HEK293 (cell line): ENCODE results near the gene CDK8.

Source experiments
- CTCF ChIA-PET: fragments of 350-600 bp; formaldehyde crosslinking; extraction: SDS; loops from one replicate; lab custom pipeline; 2021; ENCODE audit warnings: antibody characterized with exemption; lab: Yijun Ruan, JAX
- POLR2A ChIA-PET: fragments of 300-600 bp; formaldehyde crosslinking; extraction: SDS; loops from one replicate; lab custom pipeline; 2020; ENCODE audit warnings: antibody characterized with exemption, inconsistent platforms; lab: Yijun Ruan, JAX
- H3K27ac ChIP-seq: fragments of 200-500 bp; sonication (Bioruptor generic); 2 replicates; pipeline ENCODE4 v1.5.1; 2014; ENCODE audit warnings: low read depth, low read length, control low read depth, inconsistent platforms; ENCODE audit errors: extremely low read depth
- H3K36me3 ChIP-seq, 2 experiments: fragments of 200-500 bp in 1 of 2; sonication (Bioruptor generic) in 1 of 2; 1 replicate in 1 of 2; 2 replicates in 1 of 2; pipeline ENCODE4 v1.5.1; 2014 to 2017; ENCODE audit warnings: inconsistent platforms in 2 of 2, low read length in 2 of 2; ENCODE audit not compliant: control insufficient read depth in 2 of 2, insufficient read depth in 1 of 2
- H3K4me1 ChIP-seq: fragments of 200-500 bp; sonication (Bioruptor generic); 2 replicates; pipeline ENCODE4 v1.5.1; 2014; ENCODE audit warnings: mild to moderate bottlenecking, low read length, inconsistent platforms; ENCODE audit not compliant: control insufficient read depth, insufficient read depth
- H3K4me3 ChIP-seq: 2 replicates; pipeline ENCODE4 v1.5.1; 2011; ENCODE audit warnings: low read depth, mild to moderate bottlenecking, control low read depth, low read length, moderate library complexity
- H3K9me3 ChIP-seq: fragments of 200-500 bp; sonication (Bioruptor generic); 2 replicates; pipeline ENCODE4 v1.5.1; 2014; ENCODE audit warnings: low read depth, low read length, inconsistent platforms; ENCODE audit not compliant: control insufficient read depth, insufficient read depth
- HOXC10 ChIP-seq: sonication (generic); formaldehyde crosslinking; IDR thresholded peaks from 2 replicates; pipeline ENCODE4 v1.8.1; 2023; ENCODE audit warnings: mild to moderate bottlenecking, missing genetic modification reagents
- HOXD13 ChIP-seq: sonication (generic); formaldehyde crosslinking; IDR thresholded peaks from 2 replicates; pipeline ENCODE4 v1.8.0; 2022; ENCODE audit warnings: missing genetic modification reagents, borderline replicate concordance
- IKZF3 ChIP-seq: fragments of 450-650 bp; IDR thresholded peaks from 2 replicates; pipeline ENCODE4 v1.5.0; 2018; ENCODE audit warnings: missing biosample characterization, mild to moderate bottlenecking, missing genetic modification characterization, moderate library complexity
- RBAK ChIP-seq: fragments of 450-650 bp; formaldehyde crosslinking; IDR thresholded peaks from 2 replicates; pipeline ENCODE4 v1.5.1; 2016; ENCODE audit warnings: missing biosample characterization, missing genetic modification characterization
- ZBTB21 ChIP-seq: fragments of 450-650 bp; formaldehyde crosslinking; IDR thresholded peaks from 2 replicates; pipeline ENCODE4 v1.5.1; 2017; ENCODE audit warnings: missing biosample characterization, missing genetic modification characterization
- ZFP3 ChIP-seq: fragments of 450-650 bp; formaldehyde crosslinking; IDR thresholded peaks from 2 replicates; pipeline ENCODE4 v1.5.1; 2016; ENCODE audit warnings: low read depth, missing biosample characterization, missing genetic modification characterization
- ZFP69B ChIP-seq: fragments of 450-650 bp; formaldehyde crosslinking; IDR thresholded peaks from 2 replicates; pipeline ENCODE4 v1.5.1; 2016; ENCODE audit warnings: missing biosample characterization, missing genetic modification characterization
- ZNF10 ChIP-seq: fragments of 450-650 bp; formaldehyde crosslinking; IDR thresholded peaks from 2 replicates; pipeline ENCODE4 v1.5.1; 2017; ENCODE audit warnings: missing biosample characterization, missing genetic modification characterization
- ZNF16 ChIP-seq: fragments of 450-650 bp; formaldehyde crosslinking; IDR thresholded peaks from 2 replicates; pipeline ENCODE4 v1.5.1; 2016; ENCODE audit warnings: low read depth, missing biosample characterization, missing genetic modification characterization
- ZNF292 ChIP-seq: fragments of 450-650 bp; formaldehyde crosslinking; IDR thresholded peaks from 2 replicates; pipeline ENCODE4 v1.5.1; 2016; ENCODE audit warnings: low read depth, missing biosample characterization, missing genetic modification characterization, borderline replicate concordance
- ZNF335 ChIP-seq: fragments of 450-650 bp; formaldehyde crosslinking; conservative IDR thresholded peaks from 2 replicates; pipeline ENCODE4 v1.5.1; 2016; ENCODE audit warnings: missing biosample characterization, missing genetic modification characterization
- ZNF366 ChIP-seq: fragments of 450-650 bp; formaldehyde crosslinking; conservative IDR thresholded peaks from 2 replicates; pipeline ENCODE4 v1.5.1; 2016; ENCODE audit warnings: missing biosample characterization, missing genetic modification characterization
- ZNF37A ChIP-seq: fragments of 450-650 bp; IDR thresholded peaks from 2 replicates; pipeline ENCODE4 v1.5.1; 2018; ENCODE audit warnings: missing biosample characterization, missing genetic modification characterization
- ZNF549 ChIP-seq: fragments of 450-650 bp; IDR thresholded peaks from 2 replicates; pipeline ENCODE4 v1.5.1; 2018; ENCODE audit warnings: missing biosample characterization, missing genetic modification characterization, mild to moderate bottlenecking, inconsistent platforms, moderate library complexity
- ZNF621 ChIP-seq: fragments of 450-650 bp; formaldehyde crosslinking; IDR thresholded peaks from 2 replicates; pipeline ENCODE4 v1.5.1; 2017; ENCODE audit warnings: missing biosample characterization, missing genetic modification characterization
- ZNF660 ChIP-seq: fragments of 450-650 bp; IDR thresholded peaks from 2 replicates; pipeline ENCODE4 v1.5.1; 2018; ENCODE audit warnings: missing biosample characterization, mild to moderate bottlenecking, missing genetic modification characterization
- ZNF664 ChIP-seq: fragments of 450-650 bp; formaldehyde crosslinking; IDR thresholded peaks from 2 replicates; pipeline ENCODE4 v1.5.1; 2016; ENCODE audit warnings: missing biosample characterization, missing genetic modification characterization
- ZNF670 ChIP-seq: fragments of 450-650 bp; formaldehyde crosslinking; IDR thresholded peaks from 2 replicates; pipeline ENCODE4 v1.5.1; 2016; ENCODE audit warnings: missing biosample characterization, missing genetic modification characterization, low read depth
- ZNF792 ChIP-seq: fragments of 450-650 bp; formaldehyde crosslinking; IDR thresholded peaks from 2 replicates; pipeline ENCODE4 v1.5.1; 2016; ENCODE audit warnings: missing biosample characterization, missing genetic modification characterization
- TF ChIP-seq, protein P1 (sequence below): fragments of 450-650 bp; formaldehyde crosslinking; IDR thresholded peaks from 2 replicates; pipeline ENCODE4 v1.5.1; 2016; ENCODE audit warnings: missing biosample characterization, missing genetic modification characterization
- TF ChIP-seq, protein P2 (sequence below): fragments of 450-650 bp; formaldehyde crosslinking; IDR thresholded peaks from 2 replicates; pipeline ENCODE4 v1.5.1; 2016; ENCODE audit warnings: missing biosample characterization, missing genetic modification characterization
- TF ChIP-seq, protein P3 (sequence below): fragments of 450-650 bp; formaldehyde crosslinking; IDR thresholded peaks from 2 replicates; pipeline ENCODE4 v1.5.1; 2016; ENCODE audit warnings: missing biosample characterization, missing genetic modification characterization
- TF ChIP-seq, protein P4 (sequence below): fragments of 450-650 bp; formaldehyde crosslinking; IDR thresholded peaks from 2 replicates; pipeline ENCODE4 v1.5.1; 2016; ENCODE audit warnings: missing biosample characterization, missing genetic modification characterization
- TF ChIP-seq, protein P5 (sequence below): sonication (generic); formaldehyde crosslinking; IDR thresholded peaks from 2 replicates; pipeline ENCODE4 v1.8.1; 2022; ENCODE audit warnings: mild to moderate bottlenecking, moderate library complexity, missing genetic modification reagents

Gene CDK8

DNA sequence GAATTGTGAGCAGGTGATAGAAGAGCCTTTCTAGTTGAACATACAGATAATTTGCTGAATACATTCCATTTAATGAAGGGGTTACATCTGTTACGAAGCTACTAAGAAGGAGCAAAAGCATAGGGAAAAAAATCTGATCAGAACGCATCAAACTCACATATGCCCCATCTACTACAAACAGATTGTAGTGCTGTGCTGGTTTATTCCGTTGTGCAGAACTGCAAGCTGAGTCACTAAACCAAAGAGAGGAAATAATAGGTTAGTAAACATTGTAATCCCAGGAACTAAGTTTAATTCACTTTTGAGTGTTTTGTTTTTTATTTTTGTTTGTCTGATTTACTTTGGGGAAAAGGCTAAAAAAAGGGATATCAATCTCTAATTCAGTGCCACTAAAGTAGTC, 136.3 kb downstream of the CDK8 start:
- Histone ChIP-seq H3K36me3 (peaks cover 0 to 16% of the 10 kb centered on the region in 2 experiments; a peak in 2 of 3 replicates), H3K27ac (no peak overlapping the region), H3K9me3 (no peaks in the 10 kb centered on the region), H3K4me1 (no peaks in the 10 kb centered on the region), H3K4me3 (no peak overlapping the region)
- CTCF ChIA-PET: no interaction called here
- POLR2A ChIA-PET: no interaction called here
- TF ChIP-seq, protein P1, sequence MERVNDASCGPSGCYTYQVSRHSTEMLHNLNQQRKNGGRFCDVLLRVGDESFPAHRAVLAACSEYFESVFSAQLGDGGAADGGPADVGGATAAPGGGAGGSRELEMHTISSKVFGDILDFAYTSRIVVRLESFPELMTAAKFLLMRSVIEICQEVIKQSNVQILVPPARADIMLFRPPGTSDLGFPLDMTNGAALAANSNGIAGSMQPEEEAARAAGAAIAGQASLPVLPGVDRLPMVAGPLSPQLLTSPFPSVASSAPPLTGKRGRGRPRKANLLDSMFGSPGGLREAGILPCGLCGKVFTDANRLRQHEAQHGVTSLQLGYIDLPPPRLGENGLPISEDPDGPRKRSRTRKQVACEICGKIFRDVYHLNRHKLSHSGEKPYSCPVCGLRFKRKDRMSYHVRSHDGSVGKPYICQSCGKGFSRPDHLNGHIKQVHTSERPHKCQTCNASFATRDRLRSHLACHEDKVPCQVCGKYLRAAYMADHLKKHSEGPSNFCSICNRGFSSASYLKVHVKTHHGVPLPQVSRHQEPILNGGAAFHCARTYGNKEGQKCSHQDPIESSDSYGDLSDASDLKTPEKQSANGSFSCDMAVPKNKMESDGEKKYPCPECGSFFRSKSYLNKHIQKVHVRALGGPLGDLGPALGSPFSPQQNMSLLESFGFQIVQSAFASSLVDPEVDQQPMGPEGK: no peak
- TF ChIP-seq HOXC10 (CRISPR knock-in tag) (no peak), ZNF664 (no peak), ZNF16 (tag by site-specific recombination) (no peak), ZNF792 (tag by site-specific recombination) (no peak)

DNA sequence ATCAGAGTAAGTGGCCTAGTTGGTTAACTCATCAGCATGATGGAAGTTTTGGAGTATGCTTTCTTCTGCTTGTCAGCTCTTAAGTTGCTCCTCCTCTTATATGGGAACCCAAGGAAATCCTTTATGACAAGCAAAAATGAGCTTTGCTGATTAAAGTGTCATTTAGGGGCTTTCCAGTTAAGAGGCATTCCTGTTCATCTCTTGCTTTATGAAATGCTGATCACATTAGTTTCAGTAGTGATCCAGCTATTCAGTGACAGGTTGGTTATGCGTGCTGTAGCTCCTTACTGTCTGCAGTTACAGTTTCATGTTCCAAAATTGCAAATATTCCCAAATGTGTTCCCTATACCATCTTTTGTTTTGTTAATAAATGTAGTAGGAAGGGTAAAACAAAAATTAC, 146.6 kb downstream of the CDK8 start:
- no peak for TF ChIP-seq ZNF366
- TF ChIP-seq ZNF660: no peak
- no peaks in the 10 kb centered on the region for H3K9me3 ChIP-seq
- POLR2A ChIA-PET: no interaction called here
- H3K4me3 ChIP-seq: no peak overlapping the region
- H3K4me1 ChIP-seq: no peaks in the 10 kb centered on the region
- CTCF ChIA-PET: no interaction called here
- peaks cover 0 to 29% of the 10 kb centered on the region in 2 experiments; a peak in 1 of 3 replicates for H3K36me3 ChIP-seq
- no peak overlapping the region for H3K27ac ChIP-seq

DNA sequence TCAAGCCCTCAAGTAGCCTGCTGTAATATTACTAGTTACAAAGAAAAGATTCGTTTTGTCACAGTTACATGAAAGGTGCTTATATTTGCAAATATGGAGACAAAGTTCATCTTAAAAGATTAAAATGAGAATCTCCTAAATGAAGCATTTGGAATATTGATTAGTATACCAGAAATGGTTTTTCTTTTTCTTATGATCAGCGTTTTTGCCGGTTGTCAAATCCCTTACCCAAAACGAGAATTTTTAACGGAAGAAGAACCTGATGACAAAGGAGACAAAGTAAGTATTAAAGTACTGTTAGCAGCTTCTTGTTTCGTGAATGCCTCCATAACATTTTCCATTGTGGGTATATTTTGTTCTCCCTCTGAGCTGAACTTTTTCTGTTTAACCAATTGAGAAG, 147.1 kb downstream of the CDK8 start:
- no peaks in the 10 kb centered on the region for H3K4me1 ChIP-seq
- CTCF ChIA-PET: no interaction called here

DNA sequence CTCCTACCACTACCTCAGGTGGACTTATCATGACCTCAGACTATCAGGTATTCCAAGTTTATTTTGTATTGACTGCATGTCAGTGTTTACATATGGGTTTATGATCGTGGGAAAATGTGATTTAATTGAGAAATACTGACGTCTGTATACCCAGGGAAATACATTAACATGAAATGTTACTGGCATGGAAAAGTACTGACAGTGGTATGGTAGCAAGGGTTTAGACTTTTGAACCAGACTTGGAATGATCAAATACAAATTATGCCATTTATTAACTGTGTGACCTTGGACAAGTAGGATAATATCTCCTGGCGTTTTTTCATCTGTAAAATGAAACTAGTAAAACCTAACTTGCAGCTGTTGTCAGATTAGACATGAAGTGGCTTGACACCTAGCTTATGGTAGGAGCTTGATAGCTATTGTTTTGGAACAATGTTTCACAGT, 147.7 kb downstream of the CDK8 start:
- ChIA-PET CTCF (no interaction called here), POLR2A (no interaction called here)
- peaks cover 0 to 29% of the 10 kb centered on the region in 2 experiments; a peak in 1 of 3 replicates for H3K36me3 ChIP-seq
- no peaks in the 10 kb centered on the region for H3K4me1 ChIP-seq
- H3K9me3 ChIP-seq: no peaks in the 10 kb centered on the region
- no peak overlapping the region for H3K4me3 ChIP-seq
- no peak overlapping the region for H3K27ac ChIP-seq
- no peak for TF ChIP-seq HOXD13 (CRISPR knock-in tag)
- no peak for TF ChIP-seq ZNF335 (tag by site-specific recombination)
- TF ChIP-seq RBAK (tag by site-specific recombination): no peak
- TF ChIP-seq, protein P2, sequence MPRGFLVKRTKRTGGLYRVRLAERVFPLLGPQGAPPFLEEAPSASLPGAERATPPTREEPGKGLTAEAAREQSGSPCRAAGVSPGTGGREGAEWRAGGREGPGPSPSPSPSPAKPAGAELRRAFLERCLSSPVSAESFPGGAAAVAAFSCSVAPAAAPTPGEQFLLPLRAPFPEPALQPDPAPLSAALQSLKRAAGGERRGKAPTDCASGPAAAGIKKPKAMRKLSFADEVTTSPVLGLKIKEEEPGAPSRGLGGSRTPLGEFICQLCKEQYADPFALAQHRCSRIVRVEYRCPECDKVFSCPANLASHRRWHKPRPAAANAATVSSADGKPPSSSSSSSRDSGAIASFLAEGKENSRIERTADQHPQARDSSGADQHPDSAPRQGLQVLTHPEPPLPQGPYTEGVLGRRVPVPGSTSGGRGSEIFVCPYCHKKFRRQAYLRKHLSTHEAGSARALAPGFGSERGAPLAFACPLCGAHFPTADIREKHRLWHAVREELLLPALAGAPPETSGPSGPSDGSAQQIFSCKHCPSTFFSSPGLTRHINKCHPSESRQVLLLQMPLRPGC (tag by site-specific recombination): no peak
- TF ChIP-seq ZNF549 (tag by site-specific recombination): no peak
- no peak for TF ChIP-seq ZFP3 (tag by site-specific recombination)
- TF ChIP-seq, protein P3, sequence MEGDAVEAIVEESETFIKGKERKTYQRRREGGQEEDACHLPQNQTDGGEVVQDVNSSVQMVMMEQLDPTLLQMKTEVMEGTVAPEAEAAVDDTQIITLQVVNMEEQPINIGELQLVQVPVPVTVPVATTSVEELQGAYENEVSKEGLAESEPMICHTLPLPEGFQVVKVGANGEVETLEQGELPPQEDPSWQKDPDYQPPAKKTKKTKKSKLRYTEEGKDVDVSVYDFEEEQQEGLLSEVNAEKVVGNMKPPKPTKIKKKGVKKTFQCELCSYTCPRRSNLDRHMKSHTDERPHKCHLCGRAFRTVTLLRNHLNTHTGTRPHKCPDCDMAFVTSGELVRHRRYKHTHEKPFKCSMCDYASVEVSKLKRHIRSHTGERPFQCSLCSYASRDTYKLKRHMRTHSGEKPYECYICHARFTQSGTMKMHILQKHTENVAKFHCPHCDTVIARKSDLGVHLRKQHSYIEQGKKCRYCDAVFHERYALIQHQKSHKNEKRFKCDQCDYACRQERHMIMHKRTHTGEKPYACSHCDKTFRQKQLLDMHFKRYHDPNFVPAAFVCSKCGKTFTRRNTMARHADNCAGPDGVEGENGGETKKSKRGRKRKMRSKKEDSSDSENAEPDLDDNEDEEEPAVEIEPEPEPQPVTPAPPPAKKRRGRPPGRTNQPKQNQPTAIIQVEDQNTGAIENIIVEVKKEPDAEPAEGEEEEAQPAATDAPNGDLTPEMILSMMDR (tag by site-specific recombination): no peak
- no peak for TF ChIP-seq ZNF37A (tag by site-specific recombination)
- no peak for TF ChIP-seq ZFP69B
- TF ChIP-seq ZBTB21 (tag by site-specific recombination): no peak
- no peak for TF ChIP-seq ZNF670 (tag by site-specific recombination)
- TF ChIP-seq ZNF621 (tag by site-specific recombination): no peak
- TF ChIP-seq, protein P4, sequence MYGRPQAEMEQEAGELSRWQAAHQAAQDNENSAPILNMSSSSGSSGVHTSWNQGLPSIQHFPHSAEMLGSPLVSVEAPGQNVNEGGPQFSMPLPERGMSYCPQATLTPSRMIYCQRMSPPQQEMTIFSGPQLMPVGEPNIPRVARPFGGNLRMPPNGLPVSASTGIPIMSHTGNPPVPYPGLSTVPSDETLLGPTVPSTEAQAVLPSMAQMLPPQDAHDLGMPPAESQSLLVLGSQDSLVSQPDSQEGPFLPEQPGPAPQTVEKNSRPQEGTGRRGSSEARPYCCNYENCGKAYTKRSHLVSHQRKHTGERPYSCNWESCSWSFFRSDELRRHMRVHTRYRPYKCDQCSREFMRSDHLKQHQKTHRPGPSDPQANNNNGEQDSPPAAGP (tag by site-specific recombination): no peak
- TF ChIP-seq ZNF292 (tag by site-specific recombination): no peak

More for the DNA sequence above, 147.1 kb downstream of the CDK8 start:
- H3K4me3 ChIP-seq: no peak overlapping the region
- TF ChIP-seq IKZF3 (tag by site-specific recombination): no peak
- TF ChIP-seq ZNF10 (tag by site-specific recombination): no peak
- TF ChIP-seq, protein P5, sequence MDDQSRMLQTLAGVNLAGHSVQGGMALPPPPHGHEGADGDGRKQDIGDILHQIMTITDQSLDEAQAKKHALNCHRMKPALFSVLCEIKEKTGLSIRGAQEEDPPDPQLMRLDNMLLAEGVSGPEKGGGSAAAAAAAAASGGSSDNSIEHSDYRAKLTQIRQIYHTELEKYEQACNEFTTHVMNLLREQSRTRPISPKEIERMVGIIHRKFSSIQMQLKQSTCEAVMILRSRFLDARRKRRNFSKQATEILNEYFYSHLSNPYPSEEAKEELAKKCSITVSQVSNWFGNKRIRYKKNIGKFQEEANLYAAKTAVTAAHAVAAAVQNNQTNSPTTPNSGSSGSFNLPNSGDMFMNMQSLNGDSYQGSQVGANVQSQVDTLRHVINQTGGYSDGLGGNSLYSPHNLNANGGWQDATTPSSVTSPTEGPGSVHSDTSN (CRISPR knock-in tag): no peak
- no peaks in the 10 kb centered on the region for H3K9me3 ChIP-seq
- POLR2A ChIA-PET: no interaction called here
- peaks cover 0 to 29% of the 10 kb centered on the region in 2 experiments; a peak in 1 of 3 replicates for H3K36me3 ChIP-seq
- H3K27ac ChIP-seq: no peak overlapping the region
